GM18526 (cell line): Measurements from ENCODE around the gene TH.

Experiments used
- POLR2A ChIP-seq: IDR thresholded peaks from 3 replicates; pipeline ENCODE4 v1.6.1; 2011; ENCODE audit not compliant: insufficient read length; ENCODE audit errors: extremely low read depth

TH gene

GRCh38 chr11:2212411-2213251 lies 41.0 kb upstream of the TH start:
- TF ChIP-seq POLR2A = no peak

GRCh38 chr11:2211113-2211971 lies 39.7 kb upstream of the TH start:
- TF ChIP-seq POLR2A = no peak

- TF ChIP-seq POLR2A = no peak
Observed at GRCh38 chr11:2210366-2211112, 38.9 kb upstream of the TH start.

GRCh38 chr11:2209900-2210321 lies 38.3 kb upstream of the TH start:
- TF ChIP-seq POLR2A = no peak

- TF ChIP-seq POLR2A = no peak
Observed at GRCh38 chr11:2209370-2209801, 37.8 kb upstream of the TH start.

GRCh38 chr11:2208691-2209369 lies 37.2 kb upstream of the TH start:
- TF ChIP-seq POLR2A = no peak

GRCh38 chr11:2207773-2208621 lies 36.4 kb upstream of the TH start:
- no peak for TF ChIP-seq POLR2A

- TF ChIP-seq POLR2A = no peak
Observed at GRCh38 chr11:2207212-2207611, 35.6 kb upstream of the TH start.

GRCh38 chr11:2205981-2206690 lies 34.5 kb upstream of the TH start:
- no peak for TF ChIP-seq POLR2A

- no peak for TF ChIP-seq POLR2A
Observed at GRCh38 chr11:2205214-2205720, 33.7 kb upstream of the TH start.

- TF ChIP-seq POLR2A = no peak
Observed at GRCh38 chr11:2204361-2205213, 33.0 kb upstream of the TH start.

- no peak for TF ChIP-seq POLR2A
Observed at GRCh38 chr11:2203440-2204259, 32.0 kb upstream of the TH start.
